Measurements from ENCODE around the gene PIAS4. TPM values are rescaled to one million over a fixed set of nuclear protein-coding genes. Genes with fewer than 3 reads are reported as not detected.

PIAS4 gene
- total and polyA plus RNA-seq, 2 of the 13 experiments (the other 11 are each of a cell fraction or from before 2014, with no cell fraction given): 9.0 to 20.1 TPM

- TF ChIP-seq ZNF260 (CRISPR knock-in tag; IDR thresholded peaks at IDR 0.05; ENCODE audit: borderline replicate concordance, low read depth) (no peak), FOXJ3 (CRISPR knock-in tag; IDR thresholded peaks at IDR 0.05; ENCODE audit: borderline replicate concordance) (peak; percentile 72), CBX1 (IDR thresholded peaks at IDR 0.05; ENCODE audit: low read depth) (peak; percentile 93), ZNF124 (CRISPR knock-in tag; IDR thresholded peaks at IDR 0.05) (peak; percentile 73; the same call in 1 of the 2 replicates), MXD1 (CRISPR knock-in tag; IDR thresholded peaks at IDR 0.05) (peak; percentile 25; the same call in 1 of the 2 replicates), ZNF264 (CRISPR knock-in tag; IDR thresholded peaks at IDR 0.05) (peak; percentile 93), MEIS2 (CRISPR knock-in tag; IDR thresholded peaks at IDR 0.05) (peak; percentile 81; the same call in 1 of the 2 replicates), ZNF282 (IDR thresholded peaks at IDR 0.05; ENCODE audit: partially characterized antibody) (no peak), RNF2 (conservative IDR thresholded peaks at IDR 0.05; ENCODE audit: low read depth) (no peak), ZNF883 (CRISPR knock-in tag; IDR thresholded peaks at IDR 0.05; ENCODE audit: not compliant biosample characterization) (peak; percentile 60), ATF6 (CRISPR knock-in tag; conservative IDR thresholded peaks at IDR 0.05) (no peak), ARID4A (CRISPR knock-in tag; IDR thresholded peaks at IDR 0.05; ENCODE audit: borderline replicate concordance) (peak; percentile 83), HDAC2 (CRISPR knock-in tag; IDR thresholded peaks at IDR 0.05) (peak; percentile 99), ERF (CRISPR knock-in tag; IDR thresholded peaks at IDR 0.05) (peak; percentile 78; the same call in 1 of the 2 replicates), ZNF563 (CRISPR knock-in tag; IDR thresholded peaks at IDR 0.05) (peak; percentile 73; the same call in 1 of the 2 replicates), ZSCAN21 (CRISPR knock-in tag; IDR thresholded peaks at IDR 0.05; ENCODE audit: borderline replicate concordance) (peak; percentile 93), REL (CRISPR knock-in tag; conservative IDR thresholded peaks at IDR 0.05) (no peak), ZNF33B (CRISPR knock-in tag; IDR thresholded peaks at IDR 0.05) (0 out of 2 replicates have a peak, but pooled peaks have one; percentile 48), MZF1 (CRISPR knock-in tag; IDR thresholded peaks at IDR 0.05; ENCODE audit: borderline replicate concordance) (0 out of 2 replicates have a peak, but pooled peaks have one; percentile 45), ZBTB20 (CRISPR knock-in tag; IDR thresholded peaks at IDR 0.05; ENCODE audit: borderline replicate concordance, low read depth) (peak; percentile 70), ZNF230 (CRISPR knock-in tag; IDR thresholded peaks at IDR 0.05) (no peak), SCMH1 (CRISPR knock-in tag; IDR thresholded peaks at IDR 0.05; ENCODE audit: borderline replicate concordance) (no peak), ZFP82 (CRISPR knock-in tag; IDR thresholded peaks at IDR 0.05; ENCODE audit: borderline replicate concordance) (no peak), KLF6 (CRISPR knock-in tag; IDR thresholded peaks at IDR 0.05) (peak; percentile 77)
Observed at GRCh38 chr19:4052114-4052992, 44.8 kb downstream of the PIAS4 start (continued).

All from HepG2 (cell line).